ENCODE data around the gene ATG4A. TPM values are rescaled to one million over a fixed set of nuclear protein-coding genes. Genes with fewer than 3 reads are reported as not detected.
A peak's percentile ranks its signal among the peaks of the same experiment; 100 is the strongest.

Gene ATG4A
- total RNA-seq, 1 experiment from 2014 or later, result 6.4 TPM

GRCh38 chrX:108126661-108127060 lies 35.1 kb downstream of the ATG4A start:
- H3K56ac ChIP-seq (ENCODE audit: insufficient read length, low read depth, low read length), result no peak overlapping the region
- H3K14ac ChIP-seq (ENCODE audit: insufficient read depth, low read length), result no peak overlapping the region
- WGBS (ENCODE audit: extremely low coverage, insufficient read length, low lambda C conversion rate), result no CpG with 5 or more reads among the region's 2 CpGs
- no peaks in the 10 kb centered on the region for H3K27me3 Mint-ChIP-seq (ENCODE audit: low read depth)
- peaks cover 27 to 37% of the 10 kb centered on the region in 2 experiments for H3K4me1 Mint-ChIP-seq
- no peak overlapping the region for H2AFZ ChIP-seq (ENCODE audit: low read length)
- H3K23ac ChIP-seq (ENCODE audit: insufficient read length, low read depth, low read length), result no peak overlapping the region
- H3K36me3 Mint-ChIP-seq (ENCODE audit: insufficient read depth in 1 of 3, low read depth in 3 of 3), result no peaks in the 10 kb centered on the region
- H3K9me3 ChIP-seq (ENCODE audit: control insufficient read depth, low read depth, low read length), result no peaks in the 10 kb centered on the region
- H3K27me3 ChIP-seq (ENCODE audit: insufficient read depth, low read length), result no peaks in the 10 kb centered on the region
- peaks cover 9% of the 10 kb centered on the region; the same call in 1 of the 2 replicates for H3K4me1 ChIP-seq (ENCODE audit: insufficient read depth, low read length)
- no peak overlapping the region for H3K4me2 ChIP-seq (ENCODE audit: insufficient read depth, insufficient read length, low read length)
- no peak overlapping the region for H3K18ac ChIP-seq (ENCODE audit: insufficient read length, low read depth, low read length)
- H3K9me3 Mint-ChIP-seq, result no peaks in the 10 kb centered on the region
- no peak overlapping the region for H2BK15ac ChIP-seq (ENCODE audit: low read depth, low read length)
- no peak overlapping the region for H2BK12ac ChIP-seq (ENCODE audit: insufficient read length, low read depth, low read length)
- no peak overlapping the region for H3K4ac ChIP-seq (ENCODE audit: low read depth, low read length)
- H4K20me1 ChIP-seq (ENCODE audit: control insufficient read depth, insufficient read depth, insufficient read length), result no peaks in the 10 kb centered on the region
- H3K9ac ChIP-seq (ENCODE audit: extremely low read depth, insufficient read length, low read length), result no peak overlapping the region
- no peaks in the 10 kb centered on the region for H3K23me2 ChIP-seq (ENCODE audit: insufficient read length, low read depth, low read length, poor library complexity, severe bottlenecking)
- H3K79me1 ChIP-seq (ENCODE audit: insufficient read depth, low read depth, low read length, poor library complexity, severe bottlenecking), result no peaks in the 10 kb centered on the region
- TF ChIP-seq CTCF (conservative IDR thresholded peaks at IDR 0.05), result no peak
- peak overlapping the region; percentile 82 to 95 (median 93); a peak in 6 of 7 replicates for H3K27ac Mint-ChIP-seq
- H3K4me3 Mint-ChIP-seq, result no peak overlapping the region
- no peak for DNase-seq
- H2BK20ac ChIP-seq (ENCODE audit: low read depth, low read length, poor library complexity, severe bottlenecking), result no peak overlapping the region
- H3K79me2 ChIP-seq (ENCODE audit: insufficient read depth, low read length), result no peaks in the 10 kb centered on the region
- H4K5ac ChIP-seq (ENCODE audit: insufficient read length, low read depth, low read length), result no peak overlapping the region
- H4K91ac ChIP-seq (ENCODE audit: insufficient read length, low read depth, low read length), result no peak overlapping the region
- no peak overlapping the region for H2BK120ac ChIP-seq (ENCODE audit: low read depth, low read length, poor library complexity, severe bottlenecking)
- H4K8ac ChIP-seq (replicated peaks; ENCODE audit: insufficient read length, low read depth, low read length), result no peak overlapping the region
- H2AK5ac ChIP-seq (ENCODE audit: insufficient read length, low read length), result no peak overlapping the region
- no peak overlapping the region for H3T11ph ChIP-seq (ENCODE audit: low read length)
- H2BK5ac ChIP-seq (ENCODE audit: insufficient read length, low read length), result no peak overlapping the region
- no peak overlapping the region for H3K27ac ChIP-seq (ENCODE audit: insufficient read length, low read depth, low read length)

Data from H9 (cell line).